ENCODE data around the gene PDZRN4.
"Not testable (repeated sequence)": the region's sequence is repeated elsewhere in the genome, so short reads cannot be mapped to it uniquely, and the experiment has no call there.

DNA sequence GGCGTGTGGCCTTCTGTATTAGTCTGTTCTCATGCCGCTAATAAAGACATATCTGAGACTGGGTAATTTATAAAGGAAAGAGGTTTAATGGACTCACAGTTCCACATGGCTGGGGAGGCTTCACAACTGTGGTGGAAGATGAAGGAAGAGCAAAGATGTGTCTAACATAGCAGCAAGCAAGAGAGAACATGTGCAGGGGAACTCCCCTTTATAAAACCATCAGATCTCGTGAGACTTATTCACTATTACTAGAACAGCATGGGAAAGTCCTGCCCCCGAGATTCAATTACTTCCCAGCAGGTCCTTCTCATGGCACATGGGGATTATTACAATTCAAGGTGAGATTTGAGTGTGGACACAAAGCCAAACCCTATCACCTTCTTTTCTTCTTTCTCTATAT is 124.3 kb downstream of the PDZRN4 start:
- not testable (repeated sequence) for TF ChIP-seq CTCF (IDR thresholded peaks at IDR 0.05; ENCODE audit: low read depth, low read length); EZH2phosphoT487 (IDR thresholded peaks at IDR 0.05; ENCODE audit: low read depth)

Measured in OCI-LY3 (cell line).